ENCODE measurements around the gene MTAP.

DNA sequence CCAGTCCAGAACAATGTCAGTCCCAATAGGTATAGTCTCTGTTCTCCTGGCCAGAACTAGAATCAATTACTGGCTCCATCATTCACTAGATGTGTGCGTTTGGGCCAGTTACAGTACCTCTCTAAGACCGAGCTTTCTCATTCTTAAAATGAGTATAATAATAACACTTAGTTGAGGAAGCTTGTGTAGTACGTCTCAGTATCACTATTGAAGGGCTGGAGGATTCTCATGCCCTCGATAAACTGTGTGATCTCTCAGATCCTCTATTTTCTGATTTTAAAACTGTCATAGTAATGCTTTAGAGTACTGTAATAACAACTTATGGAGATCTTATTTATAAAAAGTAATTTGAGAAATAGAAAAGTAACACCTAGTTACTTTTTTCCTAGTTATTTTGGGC, 141.0 kb downstream of the MTAP start:
- TF ChIP-seq POLR2AphosphoS2 (IDR thresholded peaks at IDR 0.05; ENCODE audit: low read depth, low read length) (no peak), ASH2L (IDR thresholded peaks at IDR 0.05; ENCODE audit: insufficient read length, low read depth, low read length) (no peak), EZH2 (conservative IDR thresholded peaks at IDR 0.05; ENCODE audit: low read depth, low read length) (no peak), POLR2A (IDR thresholded peaks at IDR 0.05; ENCODE audit: insufficient read depth in 1 of 2, low read depth in 2 of 2, low read length in 2 of 2) (no peak), MAF1 (CRISPR knock-in tag; IDR thresholded peaks at IDR 0.05; ENCODE audit: borderline replicate concordance) (no peak)
- TF ChIP-seq, protein P1, sequence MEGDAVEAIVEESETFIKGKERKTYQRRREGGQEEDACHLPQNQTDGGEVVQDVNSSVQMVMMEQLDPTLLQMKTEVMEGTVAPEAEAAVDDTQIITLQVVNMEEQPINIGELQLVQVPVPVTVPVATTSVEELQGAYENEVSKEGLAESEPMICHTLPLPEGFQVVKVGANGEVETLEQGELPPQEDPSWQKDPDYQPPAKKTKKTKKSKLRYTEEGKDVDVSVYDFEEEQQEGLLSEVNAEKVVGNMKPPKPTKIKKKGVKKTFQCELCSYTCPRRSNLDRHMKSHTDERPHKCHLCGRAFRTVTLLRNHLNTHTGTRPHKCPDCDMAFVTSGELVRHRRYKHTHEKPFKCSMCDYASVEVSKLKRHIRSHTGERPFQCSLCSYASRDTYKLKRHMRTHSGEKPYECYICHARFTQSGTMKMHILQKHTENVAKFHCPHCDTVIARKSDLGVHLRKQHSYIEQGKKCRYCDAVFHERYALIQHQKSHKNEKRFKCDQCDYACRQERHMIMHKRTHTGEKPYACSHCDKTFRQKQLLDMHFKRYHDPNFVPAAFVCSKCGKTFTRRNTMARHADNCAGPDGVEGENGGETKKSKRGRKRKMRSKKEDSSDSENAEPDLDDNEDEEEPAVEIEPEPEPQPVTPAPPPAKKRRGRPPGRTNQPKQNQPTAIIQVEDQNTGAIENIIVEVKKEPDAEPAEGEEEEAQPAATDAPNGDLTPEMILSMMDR (CRISPR knock-in tag; IDR thresholded peaks at IDR 0.05), result no peak
